HG02973 (cell line): Measurements from ENCODE around the gene FAM3B.

Experiments used
- ATAC-seq: cut with Tn5 transposase; IDR thresholded peaks from one replicate; pipeline ENCODE4 v1.9.1; 2021; ENCODE audit warnings: moderate library complexity; ENCODE audit not compliant: unreplicated experiment

Gene FAM3B

DNA sequence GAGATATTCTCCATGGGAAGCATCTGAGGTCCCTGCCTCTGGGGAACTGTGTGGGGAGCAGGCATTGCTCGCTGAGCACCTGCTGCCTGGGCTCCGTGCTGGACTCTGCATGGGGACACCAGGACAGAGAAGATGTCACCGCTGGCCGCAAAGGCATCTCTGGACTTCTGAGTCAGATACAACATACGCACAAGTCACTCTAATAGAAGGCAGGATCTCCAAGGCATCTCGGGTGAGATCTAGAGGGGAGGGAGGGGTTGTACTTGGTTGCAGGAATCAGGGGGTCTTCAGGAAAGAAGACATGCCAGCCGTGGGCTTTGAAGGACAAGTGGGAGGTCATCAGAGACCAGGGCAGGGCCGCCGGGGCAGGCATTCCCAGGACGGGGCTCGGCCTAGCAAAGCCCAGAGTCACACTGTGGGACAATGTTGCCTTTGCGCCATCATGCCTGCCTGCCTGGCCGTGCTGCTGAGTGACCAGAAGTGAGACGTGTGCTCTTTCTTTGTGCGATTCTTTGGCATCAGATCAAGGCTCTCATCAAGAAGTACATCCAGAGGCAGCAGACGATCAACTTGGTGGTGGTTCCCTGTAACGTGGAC, 73.5 kb downstream of the FAM3B start:
- ATAC-seq, result no peak

DNA sequence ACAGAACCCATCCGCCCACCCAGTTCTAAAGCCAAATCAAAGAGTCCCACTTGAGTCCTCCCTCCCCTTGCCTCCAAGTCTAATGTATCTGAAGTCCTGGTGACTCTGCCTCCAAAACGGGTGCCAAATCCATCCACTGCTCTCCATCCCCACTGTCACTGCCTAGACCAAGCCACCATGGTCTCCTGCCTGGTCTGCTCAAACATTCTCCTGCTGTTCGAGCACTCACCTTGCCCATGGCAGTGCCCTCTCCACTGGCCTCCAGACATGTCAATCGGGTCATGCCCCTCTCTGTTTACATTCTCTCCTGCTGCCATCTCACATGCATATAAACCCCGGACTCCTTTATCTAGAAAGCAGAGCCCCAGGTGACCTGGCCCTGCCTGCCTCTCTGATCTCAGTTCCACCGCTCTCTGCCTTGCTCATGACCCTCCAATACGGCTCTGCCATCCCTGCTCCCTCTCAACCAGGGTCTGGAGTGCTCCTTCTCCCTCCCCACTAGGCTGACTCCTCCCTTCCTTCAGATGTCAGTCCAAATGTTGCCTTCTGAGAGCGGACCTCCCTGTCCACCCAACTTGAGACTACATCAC, 77.4 kb downstream of the FAM3B start:
- ATAC-seq, result no peak

DNA sequence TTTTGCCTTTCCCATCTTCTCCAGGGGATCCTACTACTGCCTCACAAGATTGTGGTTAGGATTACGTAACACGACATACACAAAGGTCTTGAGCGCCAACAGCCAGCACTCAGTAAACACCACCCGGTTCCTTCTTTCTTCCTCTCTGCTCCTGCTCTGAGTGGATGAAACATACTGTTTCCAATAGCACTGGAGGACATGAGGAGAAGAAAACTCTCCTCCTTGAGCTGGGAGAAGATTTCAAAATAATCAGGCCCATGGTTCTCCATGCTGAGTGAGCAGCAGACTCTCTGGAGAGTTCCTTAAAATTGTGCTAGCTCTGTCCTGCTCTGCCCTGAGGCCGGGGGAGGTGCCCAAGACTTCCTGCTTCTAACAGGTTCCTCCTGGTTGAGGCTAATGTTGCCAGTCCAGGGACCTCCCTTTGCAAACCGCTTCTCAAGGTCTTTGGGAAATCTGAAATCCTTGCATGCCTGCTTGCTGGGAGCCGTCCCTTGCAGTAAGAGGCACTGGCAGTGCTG, 80.0 kb downstream of the FAM3B start:
- ATAC-seq, result no peak

DNA sequence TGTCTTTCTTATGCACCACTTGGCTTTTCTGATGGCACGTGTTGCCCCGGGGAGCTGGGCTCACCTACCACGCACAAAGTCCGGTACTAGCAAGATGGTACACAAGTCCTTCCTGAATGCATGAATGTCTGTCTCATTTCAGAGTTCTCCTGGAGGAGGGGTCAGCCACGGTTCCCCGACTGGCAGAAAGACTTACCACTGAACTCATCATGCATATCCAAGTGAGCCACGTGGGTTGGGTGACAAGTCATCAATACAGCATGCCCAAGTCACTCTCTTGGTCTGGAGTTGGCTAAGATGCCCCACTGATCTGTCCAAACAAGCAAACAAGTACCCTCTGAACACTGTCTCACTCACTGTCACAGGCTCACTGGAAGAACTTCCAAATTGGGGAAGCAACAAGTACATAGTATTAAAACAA, 80.9 kb downstream of the FAM3B start:
- no peak for ATAC-seq

DNA sequence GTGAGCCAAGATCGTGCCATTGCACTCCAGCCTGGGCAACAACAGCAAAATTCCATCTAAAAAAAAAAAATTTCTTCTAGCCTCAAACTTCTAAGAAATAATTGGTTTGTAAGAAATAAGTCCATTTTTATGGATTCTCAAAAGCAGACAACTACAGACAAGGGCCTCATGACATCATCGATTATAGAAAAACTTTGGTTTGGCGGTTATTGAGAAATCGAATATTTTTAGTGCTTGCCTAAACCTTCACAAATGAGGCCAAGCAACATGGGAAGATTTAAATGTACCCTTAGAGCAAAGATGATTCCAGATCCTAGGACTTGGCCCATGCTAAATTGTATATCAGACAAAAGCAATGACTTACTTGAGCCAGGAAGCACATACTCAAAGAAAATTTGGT, 81.7 kb downstream of the FAM3B start:
- no peak for ATAC-seq

DNA sequence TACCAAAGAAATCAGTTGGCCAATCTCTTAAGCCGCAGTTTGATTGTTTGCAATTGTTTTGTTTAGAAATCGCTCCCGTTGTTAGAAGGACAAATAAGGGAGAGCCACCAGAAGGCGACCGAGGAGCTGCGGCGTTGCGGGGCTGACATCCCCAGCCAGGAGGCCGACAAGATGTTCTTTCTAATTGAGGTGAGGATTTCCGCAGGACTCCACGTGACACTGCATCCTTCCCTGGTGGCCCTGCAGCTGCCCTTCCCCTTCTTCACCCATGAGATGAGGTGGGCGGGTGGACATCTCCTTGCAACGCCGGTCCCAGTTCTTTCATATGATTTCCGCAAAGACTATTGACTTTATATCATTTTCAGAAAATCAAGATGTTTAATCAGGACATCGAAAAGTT, 82.2 kb downstream of the FAM3B start:
- ATAC-seq, result no peak

DNA sequence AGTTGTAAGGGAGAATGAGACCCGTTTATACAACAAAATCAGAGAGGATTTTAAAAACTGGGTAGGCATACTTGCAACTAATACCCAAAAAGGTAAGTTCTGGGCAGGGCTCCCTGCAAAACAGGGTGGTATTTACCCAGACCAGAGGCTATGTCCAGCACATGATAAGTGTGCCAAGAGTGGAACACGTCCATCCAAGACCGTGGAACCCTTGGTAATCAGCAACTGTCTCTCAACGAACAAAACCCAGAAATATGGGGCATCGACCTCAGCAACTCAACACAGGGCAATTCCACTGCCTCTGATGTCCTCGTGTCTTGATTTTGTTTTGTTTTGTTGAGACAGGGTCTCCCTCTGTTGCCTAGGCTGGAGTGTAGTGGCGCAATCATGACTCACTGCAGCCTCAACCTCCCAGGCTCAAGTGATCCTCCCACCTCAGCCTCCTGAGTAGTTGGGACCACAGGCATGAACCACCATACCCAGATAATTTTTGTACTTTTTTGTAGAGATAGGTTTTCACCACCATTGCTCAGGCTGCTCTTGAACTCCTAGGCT, 82.7 kb downstream of the FAM3B start:
- no peak for ATAC-seq

DNA sequence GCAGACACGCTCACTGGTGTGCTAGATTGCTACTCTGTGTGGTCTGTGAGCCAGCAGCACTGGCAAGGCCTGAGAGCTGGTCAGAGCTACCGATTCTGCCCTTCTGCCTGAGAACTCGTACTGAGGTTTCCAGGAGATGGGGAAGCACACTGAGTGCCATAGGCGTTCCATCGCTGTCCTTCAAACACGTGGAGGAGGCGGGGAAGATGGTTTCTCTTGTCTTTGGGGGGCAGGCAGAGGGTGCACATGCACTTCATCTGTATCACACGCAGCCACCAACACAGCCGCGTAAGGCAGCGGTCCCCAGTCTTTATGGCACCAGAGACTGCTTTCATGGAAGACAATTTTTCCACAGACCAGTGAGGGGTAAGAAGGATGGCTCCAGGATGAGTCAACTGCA, 85.6 kb downstream of the FAM3B start:
- ATAC-seq, result no peak

DNA sequence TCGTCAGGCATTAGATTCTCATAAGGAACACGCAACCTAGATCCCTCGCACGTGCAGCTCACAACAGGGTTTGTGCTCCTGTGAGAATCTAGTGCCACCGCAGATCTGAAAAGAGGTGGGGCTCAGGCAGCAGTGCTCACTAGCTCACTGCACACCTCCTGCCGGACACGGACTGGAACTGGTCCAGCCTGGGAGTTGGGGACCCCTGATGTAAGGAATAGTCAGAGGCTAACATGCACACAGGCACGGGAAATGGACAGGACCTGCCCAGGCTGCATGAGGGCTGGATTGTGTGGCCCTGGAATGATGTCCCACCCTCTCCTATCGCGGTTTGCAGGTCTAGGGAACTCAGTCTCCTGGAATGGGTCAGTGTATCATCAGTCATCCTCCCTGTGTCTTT, 86.2 kb downstream of the FAM3B start:
- ATAC-seq, result no peak

DNA sequence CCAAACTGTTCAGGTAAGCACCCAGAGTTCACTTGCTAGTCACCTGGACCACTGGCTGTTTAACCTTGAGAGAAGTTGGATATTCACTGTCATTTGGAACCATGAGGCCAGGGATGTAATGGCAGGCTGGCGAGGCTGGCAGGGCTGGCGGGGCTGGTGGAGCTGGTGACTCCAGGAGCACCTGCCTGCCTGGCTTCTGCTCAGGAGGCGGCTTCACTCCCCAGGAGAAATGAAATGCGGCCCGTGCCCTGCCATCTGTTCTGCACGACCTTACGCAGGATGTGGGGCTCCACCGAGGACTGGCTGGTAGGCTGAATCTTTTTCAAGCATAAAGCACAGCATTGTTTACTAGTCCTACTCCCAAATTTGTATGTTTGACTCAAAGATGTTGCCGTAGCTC, 86.7 kb downstream of the FAM3B start:
- no peak for ATAC-seq

DNA sequence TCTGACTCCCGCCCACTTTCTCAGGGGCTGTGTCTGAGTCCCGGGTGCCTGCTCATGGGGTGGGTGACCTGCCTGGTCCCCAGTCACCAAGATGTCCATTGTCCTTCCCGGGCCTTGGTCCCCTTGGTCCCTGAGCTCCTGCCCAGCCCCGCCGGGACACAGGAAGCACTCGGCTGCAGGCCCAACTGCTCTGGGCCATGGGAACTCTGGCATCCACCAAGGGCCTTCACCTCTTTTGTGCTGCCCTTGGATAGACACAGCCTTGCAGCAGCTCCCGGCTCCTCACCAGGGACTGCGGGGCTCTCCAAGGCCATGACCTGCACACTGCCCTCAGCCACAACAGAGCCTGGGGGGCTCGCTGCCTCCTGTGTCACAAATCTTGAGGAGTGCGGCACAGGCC, 87.4 kb downstream of the FAM3B start:
- no peak for ATAC-seq

DNA sequence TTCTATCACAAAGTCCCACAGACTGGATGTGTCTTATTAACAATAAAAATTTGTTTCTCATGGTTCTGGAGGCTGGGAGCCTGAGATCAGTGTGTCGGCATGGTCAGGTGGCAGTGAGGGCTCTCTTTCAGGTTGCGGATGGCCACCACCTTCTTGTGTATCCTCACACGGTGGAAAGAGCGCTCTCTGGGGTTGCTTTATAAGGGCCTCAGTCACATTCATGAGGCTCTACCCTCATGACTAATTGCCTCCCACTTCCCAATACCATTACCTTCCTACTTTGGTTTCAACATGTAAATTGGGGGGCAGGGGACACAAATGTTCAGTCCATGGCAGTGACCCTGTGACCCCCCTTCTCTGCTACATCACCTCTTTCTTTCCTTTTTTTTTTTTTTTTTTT, 88.7 kb downstream of the FAM3B start:
- ATAC-seq, result no peak

DNA sequence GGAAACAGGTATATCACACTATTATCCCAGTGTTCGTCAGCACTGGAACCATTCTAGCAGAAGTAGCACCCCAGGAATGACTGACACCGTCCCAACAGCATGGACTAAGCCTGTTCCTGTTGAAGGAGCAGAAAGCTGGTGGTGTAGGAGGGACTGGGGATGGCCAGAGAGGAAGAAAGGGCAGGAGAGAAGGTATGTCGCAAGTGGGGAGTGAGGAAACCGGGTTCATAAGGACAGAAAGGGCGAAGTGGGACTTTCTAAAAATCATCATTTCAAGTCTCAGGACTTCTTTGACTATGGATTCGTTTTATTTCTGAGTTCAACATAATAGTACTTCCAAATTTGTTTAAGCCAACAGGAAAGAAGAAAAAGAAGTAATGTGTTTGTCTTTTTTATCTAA, 89.7 kb downstream of the FAM3B start:
- ATAC-seq, result no peak
